ENCODE measurements around the gene FOSL2.

The FOSL2 gene

DNA sequence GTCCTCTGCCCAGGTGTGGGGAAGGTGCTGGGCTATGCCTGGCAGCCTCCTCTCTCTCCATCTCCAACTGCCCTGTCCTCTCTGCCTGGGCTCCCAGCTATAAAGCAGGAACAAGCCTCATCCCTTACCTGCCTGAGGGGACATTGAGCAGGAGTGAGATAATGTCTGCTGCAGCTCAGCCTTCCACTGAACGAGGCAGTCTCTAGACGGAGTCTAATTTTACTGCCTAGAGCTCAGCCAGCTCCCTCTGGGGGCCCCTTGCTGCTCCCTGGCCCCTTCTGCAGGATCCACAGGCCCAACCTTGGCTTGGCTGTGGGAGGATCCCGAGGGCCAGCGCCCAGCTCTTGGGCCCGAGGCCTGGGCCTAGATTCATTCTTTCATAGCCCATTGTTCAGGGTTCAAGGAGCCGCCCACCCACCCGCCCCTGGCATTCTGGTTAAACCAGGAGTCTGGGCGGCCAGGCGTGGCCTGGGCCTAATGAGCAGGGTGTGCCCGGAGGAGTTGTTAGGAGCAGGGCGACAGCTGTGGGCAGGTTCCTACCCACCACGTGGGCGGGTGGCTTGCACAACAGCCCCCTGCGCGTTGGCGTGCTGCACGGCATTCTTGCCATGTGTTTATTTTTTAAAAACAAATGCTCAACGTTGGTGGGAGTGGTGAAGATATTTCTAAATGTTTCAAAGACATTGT is 44.6 kb downstream of the FOSL2 start:
- no peak for DNase-seq
- TF ChIP-seq POLR2A (IDR thresholded peaks at IDR 0.05; ENCODE audit: low read length) (no peak), GATA1 (IDR thresholded peaks at IDR 0.05; ENCODE audit: low read depth, low read length) (no peak)

DNA sequence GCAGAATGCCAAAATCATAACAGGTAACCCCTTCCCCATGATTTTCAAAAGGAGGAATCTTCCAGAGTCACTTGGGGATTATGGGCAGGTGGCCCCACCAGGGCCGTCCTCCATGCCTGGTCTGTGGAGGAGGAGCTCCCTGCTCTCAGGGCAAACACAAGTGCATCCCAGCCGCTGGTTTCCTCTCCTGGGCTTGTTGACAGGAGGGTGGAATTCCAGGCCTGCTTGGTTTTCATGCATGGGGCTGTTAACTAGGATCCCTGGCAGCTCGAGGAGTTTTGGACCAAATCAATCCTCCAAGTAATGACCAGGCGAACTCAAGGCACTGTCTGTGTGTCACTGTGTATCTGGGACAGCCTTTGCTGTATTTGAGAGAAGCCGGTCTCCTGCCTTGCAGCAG is 45.3 kb downstream of the FOSL2 start:
- no peak for DNase-seq
- TF ChIP-seq POLR2A (IDR thresholded peaks at IDR 0.05; ENCODE audit: low read length): no peak
- no peak for TF ChIP-seq GATA1 (IDR thresholded peaks at IDR 0.05; ENCODE audit: low read depth, low read length)

DNA sequence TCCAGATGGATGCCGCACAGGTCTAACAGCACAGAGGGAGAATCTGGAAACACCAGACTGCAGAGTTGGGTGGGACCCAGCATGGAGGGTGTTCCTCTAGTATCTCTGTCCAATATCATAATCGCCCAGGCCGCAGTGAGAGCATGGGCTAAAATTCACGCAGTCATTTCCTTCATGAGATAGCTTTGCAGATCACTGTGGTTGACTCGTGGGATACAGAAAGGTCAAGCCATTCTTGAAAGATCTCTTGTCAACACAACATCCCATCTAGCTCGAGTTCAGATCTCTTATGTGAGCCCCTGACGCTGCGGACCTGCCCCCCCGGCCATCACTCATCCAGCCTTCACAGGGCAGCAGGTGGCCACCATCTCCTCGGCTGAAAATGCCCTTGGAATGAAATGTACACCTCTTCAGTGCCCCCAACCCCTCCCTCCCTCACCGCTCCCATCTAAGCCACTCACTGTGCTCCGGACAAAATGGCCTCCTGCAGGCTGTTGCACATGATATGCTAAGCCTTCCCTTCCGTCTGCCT is 45.9 kb downstream of the FOSL2 start:
- peak in 1 of 2 experiments; percentile 16 for DNase-seq

DNA sequence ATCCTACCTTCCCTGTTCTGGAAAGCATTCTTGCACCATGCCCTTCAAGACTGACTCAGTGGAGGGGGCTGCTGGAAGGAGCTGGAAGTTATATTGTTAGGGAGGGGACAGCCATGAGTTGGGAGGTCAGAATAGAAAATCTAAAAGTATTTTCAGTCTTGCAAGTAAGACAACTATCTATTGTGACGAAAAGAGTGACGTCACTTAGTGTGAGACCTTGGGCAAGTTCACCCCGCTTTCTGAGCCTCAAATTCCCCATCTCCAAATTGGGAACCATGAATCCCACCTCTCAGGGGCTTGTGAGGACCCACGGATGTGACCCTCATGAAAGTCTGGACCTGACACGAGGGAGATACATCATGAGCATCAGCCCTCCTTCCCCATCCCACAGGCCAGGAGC is 46.5 kb downstream of the FOSL2 start:
- TF ChIP-seq GATA1 (IDR thresholded peaks at IDR 0.05; ENCODE audit: low read depth, low read length) (no peak), POLR2A (IDR thresholded peaks at IDR 0.05; ENCODE audit: low read length) (no peak)
- no peak for DNase-seq

More for the DNA sequence above, 45.9 kb downstream of the FOSL2 start:
- TF ChIP-seq GATA1 (IDR thresholded peaks at IDR 0.05; ENCODE audit: low read depth, low read length): no peak
- TF ChIP-seq POLR2A (IDR thresholded peaks at IDR 0.05; ENCODE audit: low read length): no peak

DNA sequence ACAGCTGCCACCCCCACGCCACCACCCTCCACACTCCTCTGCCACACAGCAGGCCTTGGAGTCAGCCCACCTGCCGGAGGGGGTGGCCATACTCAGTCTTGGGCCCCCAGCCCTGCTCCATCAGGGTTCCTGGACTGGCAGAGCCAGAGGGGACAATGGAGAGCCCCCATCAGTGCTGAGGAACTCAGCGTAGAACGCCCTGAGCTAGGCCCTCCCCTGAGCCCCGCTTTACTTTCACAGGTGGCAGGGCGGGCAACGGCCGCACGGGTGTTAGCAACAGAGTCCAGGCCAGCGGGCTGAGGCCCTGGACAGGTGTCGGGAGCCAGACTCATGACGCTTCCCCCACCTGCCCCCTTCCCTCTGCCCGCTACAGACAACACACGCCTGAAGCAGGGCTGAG is 47.1 kb downstream of the FOSL2 start:
- TF ChIP-seq GATA1 (IDR thresholded peaks at IDR 0.05; ENCODE audit: low read depth, low read length) (no peak), POLR2A (IDR thresholded peaks at IDR 0.05; ENCODE audit: low read length) (no peak)
- no peak for DNase-seq

DNA sequence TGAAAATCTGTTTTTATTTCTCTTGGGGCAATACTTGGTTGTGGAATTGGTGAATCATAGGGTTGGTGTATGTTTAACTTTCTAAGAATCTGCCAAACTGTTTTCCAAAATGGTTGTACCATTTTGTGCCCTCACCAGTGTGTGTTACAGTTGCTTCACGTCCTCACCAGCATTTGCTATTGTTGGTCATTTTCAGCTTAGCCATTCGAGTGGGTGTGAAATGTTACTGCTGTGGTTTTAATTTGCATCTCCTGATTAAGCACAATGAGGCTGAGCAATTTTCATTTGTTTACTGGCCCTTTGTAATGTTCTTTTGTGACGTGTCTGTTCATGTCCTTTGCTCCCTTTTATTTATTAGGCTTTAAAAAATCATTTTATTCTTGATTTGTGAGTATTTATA is 49.7 kb downstream of the FOSL2 start:
- TF ChIP-seq POLR2A (IDR thresholded peaks at IDR 0.05; ENCODE audit: low read length) (no peak), GATA1 (IDR thresholded peaks at IDR 0.05; ENCODE audit: low read depth, low read length) (no peak)
- DNase-seq: no peak

DNA sequence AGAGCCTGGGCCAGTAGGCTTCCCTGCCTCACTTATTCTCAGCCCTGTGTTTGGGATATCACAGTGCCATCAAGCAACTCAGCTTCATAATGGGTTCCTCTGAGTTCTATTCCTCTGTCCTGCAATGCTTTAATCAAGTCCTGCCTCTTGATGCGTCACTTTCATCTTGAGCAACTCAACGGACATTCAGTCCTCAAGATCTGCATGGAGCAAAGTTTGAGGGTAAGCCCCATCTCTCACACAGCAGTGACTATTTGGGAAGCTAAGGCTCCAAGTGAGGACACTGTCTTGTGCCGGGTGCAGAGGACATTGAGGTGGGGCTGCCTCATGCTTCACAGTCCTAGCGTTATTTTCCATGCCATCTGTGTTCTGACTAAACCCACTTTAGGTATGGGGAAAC is 52.3 kb downstream of the FOSL2 start:
- no peak for DNase-seq
- TF ChIP-seq GATA1 (IDR thresholded peaks at IDR 0.05; ENCODE audit: low read depth, low read length): no peak
- TF ChIP-seq POLR2A (IDR thresholded peaks at IDR 0.05; ENCODE audit: low read length): no peak

DNA sequence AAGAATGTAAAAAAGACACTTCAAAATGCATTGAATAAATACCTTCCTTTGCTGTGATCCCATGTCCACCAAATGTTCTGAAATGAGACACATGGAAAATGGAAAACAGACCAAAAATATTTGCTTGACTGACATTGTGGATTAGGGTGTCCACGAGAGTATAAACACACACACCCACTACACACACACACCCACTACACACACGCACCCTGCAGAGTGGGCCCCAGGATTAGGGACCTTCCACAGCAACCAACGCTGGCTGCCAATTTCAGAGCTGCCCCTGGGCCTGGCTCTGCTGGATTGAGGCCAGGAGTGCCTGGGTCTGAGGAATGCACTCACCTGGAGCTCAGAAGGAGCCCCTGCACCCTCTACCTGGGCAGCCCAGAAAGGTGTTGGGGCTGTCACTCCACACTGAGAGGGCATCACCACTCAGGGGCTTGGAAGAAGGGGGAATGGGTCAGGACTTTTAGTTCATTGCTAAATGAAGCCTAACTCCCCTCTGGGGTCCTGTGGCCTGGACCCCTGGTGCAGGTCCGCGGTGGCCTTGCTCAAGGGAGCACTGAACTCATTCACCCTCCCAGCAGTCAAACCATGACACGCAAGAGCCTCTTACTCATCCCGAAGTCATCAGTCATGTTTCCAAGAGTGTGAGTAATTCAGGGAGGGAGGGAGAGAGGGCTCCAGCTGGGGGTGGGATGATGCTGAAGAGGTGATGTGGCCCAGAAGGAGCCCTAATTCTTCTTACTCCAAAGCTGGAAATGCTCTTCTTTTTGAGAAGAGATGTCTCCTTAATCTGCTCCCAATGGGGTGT is 53.0 kb downstream of the FOSL2 start:
- TF ChIP-seq GATA1 (IDR thresholded peaks at IDR 0.05; ENCODE audit: low read depth, low read length): no peak
- TF ChIP-seq POLR2A (IDR thresholded peaks at IDR 0.05; ENCODE audit: low read length): no peak
- peak in 1 of 2 experiments; percentile 49 for DNase-seq

DNA sequence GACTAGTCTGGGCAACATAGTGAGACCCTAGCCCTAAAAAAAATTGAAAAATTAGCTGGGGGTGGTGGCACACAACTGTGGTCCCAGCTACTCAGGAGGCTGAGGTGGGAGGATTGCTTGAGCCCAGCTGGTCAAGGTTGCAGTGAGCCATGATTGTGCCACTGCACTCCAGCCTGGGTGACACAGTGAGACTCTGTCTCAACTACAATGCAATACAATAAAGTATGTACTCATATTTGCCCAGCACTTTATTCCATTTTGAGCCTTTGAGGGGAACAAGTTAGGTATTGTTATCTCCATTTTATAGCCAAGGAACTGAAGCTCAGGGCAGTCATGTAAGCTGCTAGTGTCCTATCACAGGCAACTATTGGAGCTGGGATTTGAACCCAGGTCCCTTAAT is 53.9 kb downstream of the FOSL2 start:
- DNase-seq: no peak
- TF ChIP-seq GATA1 (IDR thresholded peaks at IDR 0.05; ENCODE audit: low read depth, low read length): no peak
- no peak for TF ChIP-seq POLR2A (IDR thresholded peaks at IDR 0.05; ENCODE audit: low read length)

DNA sequence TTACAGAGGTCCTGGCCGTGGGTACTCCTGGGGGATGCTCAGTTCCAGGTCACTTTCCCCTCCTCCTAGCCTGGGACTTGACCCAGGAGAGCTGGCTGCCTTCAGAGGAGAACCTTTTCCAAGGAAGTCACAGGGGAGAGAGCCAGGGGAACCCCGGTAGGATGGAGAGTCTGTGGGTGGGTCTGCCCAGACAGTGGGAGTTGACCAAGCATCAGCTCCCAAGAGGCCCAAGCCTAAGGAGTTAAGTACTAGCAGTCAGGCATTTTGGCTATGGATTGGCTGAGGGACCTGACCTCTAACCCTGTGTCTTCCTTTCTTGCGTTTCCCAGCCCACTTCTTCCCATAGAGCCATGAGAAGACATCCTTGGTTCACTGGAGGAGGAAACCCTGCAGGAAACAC is 54.4 kb downstream of the FOSL2 start:
- TF ChIP-seq POLR2A (IDR thresholded peaks at IDR 0.05; ENCODE audit: low read length) (no peak), GATA1 (IDR thresholded peaks at IDR 0.05; ENCODE audit: low read depth, low read length) (no peak)
- DNase-seq: no peak

DNA sequence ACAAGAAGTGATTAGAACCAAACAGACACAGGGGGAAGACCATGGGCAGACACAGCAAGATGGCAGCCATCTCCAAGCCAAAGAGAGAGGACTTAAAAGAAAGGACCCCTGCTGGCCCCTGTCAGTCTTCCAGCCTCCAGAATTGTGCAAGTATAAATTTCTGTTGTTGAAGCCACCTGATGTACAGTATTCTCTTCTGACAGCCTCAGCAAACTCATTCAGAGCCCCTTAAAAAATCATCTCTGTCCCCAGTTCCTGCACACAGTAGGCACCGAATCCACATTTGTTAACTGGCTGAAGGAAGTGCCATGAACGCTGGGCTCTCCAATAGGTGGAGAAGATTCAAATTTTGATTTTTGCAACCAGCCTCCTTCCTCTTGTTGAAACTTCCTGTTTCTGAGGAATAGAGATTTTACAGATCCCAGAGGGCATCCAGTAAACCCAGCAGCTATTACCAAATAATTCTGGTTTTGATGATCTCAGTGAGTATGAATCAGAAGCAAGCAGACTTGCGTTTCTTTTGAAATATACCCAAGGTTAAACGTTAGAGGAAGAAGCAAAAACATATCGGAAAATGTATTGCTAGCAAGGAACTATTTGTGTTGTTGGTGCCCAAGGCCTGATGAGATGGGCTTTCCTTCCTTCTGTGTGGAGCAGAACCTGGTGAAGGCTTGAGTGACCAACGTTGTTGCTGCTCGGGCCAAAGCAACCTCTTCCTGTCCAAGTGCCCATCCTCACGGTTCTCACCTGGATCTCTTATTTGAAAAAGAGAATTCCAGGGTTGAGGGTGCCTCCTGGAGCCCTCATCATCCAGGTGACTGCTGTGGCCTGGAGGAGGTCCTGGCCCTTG is 55.5 kb downstream of the FOSL2 start:
- DNase-seq: no peak
- no peak for TF ChIP-seq POLR2A (IDR thresholded peaks at IDR 0.05; ENCODE audit: low read length)
- no peak for TF ChIP-seq GATA1 (IDR thresholded peaks at IDR 0.05; ENCODE audit: low read depth, low read length)

DNA sequence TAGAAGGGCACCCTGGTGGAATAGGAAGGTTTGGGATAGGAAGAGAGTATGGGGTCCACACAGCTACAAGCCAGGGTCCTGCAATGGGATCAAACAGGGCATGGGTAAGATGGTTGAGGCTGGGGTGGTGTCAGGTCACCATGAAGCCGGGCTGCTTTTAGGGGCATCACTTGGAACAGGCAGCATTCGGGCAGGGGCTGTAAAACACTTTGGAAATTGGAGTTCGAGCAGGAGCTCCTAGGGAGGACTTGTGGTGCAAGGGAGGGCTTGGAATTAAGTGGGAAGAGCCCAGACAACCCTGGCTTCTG is 56.1 kb downstream of the FOSL2 start:
- TF ChIP-seq POLR2A (IDR thresholded peaks at IDR 0.05; ENCODE audit: low read length): no peak
- no peak for TF ChIP-seq GATA1 (IDR thresholded peaks at IDR 0.05; ENCODE audit: low read depth, low read length)
- no peak for DNase-seq

DNA sequence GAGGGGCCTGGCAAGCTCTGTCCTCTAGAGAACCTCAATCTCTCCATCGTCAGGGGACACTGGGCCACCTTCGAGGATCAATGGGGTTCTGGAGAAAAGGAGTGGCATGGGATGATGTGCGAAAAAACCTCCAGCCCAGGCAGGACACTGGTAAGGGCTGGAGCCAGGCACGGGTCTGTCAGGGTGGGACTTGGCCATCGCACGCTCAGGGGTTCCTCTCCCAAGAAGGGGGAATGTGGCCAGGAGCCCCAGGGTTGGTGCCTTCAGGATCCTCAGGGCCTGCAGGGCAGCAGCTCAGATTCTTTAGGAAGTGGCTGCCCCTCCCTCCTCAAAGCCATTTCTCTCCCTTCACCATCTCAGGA is 56.4 kb downstream of the FOSL2 start:
- DNase-seq: no peak
- TF ChIP-seq POLR2A (IDR thresholded peaks at IDR 0.05; ENCODE audit: low read length) (no peak), GATA1 (IDR thresholded peaks at IDR 0.05; ENCODE audit: low read depth, low read length) (no peak)

Measured in erythroblast (primary cell).